ENCODE data around the gene RAMP3. TPM values are rescaled to one million over a fixed set of nuclear protein-coding genes. Genes with fewer than 3 reads are reported as not detected.
"Not testable (repeated sequence)": the region's sequence is repeated elsewhere in the genome, so short reads cannot be mapped to it uniquely, and the experiment has no call there.

RAMP3 gene, protein sequence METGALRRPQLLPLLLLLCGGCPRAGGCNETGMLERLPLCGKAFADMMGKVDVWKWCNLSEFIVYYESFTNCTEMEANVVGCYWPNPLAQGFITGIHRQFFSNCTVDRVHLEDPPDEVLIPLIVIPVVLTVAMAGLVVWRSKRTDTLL
- under 0.01 TPM for total RNA-seq

- DNase-seq (ENCODE audit: low read depth in 2 of 3, low spot score in 2 of 3), result peak in 2 of 3 donors; percentile 18 to 24
Measured at GRCh38 chr7:45157653-45158401, at the start of gene RAMP3. RAMP3 (plus strand) TSS chr7:45157791; CDS start chr7:45157829, 38 bp downstream.

DNA sequence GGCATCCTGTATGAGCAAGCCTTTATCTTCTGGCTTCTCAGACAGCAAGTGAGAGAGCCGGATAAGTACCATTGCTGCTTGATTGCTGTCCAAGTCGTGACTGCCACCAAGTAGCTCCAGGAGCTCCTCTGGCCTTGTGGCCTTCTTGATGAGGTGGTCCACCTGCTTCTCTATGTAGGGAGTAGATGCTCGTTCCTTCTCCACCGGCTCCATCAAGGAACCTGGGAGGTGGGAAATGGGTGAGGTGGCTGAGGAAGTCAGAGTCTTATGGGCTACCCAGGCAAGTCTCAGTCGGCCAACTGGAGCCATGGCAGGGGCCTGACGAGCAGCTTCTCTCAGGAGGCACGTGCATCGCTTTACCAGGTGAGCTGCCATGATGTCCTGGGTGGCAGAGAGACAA is 48.7 kb upstream of the RAMP3 start:
- DNase-seq (ENCODE audit: low read depth in 2 of 3, low spot score in 2 of 3), result no peak

DNA sequence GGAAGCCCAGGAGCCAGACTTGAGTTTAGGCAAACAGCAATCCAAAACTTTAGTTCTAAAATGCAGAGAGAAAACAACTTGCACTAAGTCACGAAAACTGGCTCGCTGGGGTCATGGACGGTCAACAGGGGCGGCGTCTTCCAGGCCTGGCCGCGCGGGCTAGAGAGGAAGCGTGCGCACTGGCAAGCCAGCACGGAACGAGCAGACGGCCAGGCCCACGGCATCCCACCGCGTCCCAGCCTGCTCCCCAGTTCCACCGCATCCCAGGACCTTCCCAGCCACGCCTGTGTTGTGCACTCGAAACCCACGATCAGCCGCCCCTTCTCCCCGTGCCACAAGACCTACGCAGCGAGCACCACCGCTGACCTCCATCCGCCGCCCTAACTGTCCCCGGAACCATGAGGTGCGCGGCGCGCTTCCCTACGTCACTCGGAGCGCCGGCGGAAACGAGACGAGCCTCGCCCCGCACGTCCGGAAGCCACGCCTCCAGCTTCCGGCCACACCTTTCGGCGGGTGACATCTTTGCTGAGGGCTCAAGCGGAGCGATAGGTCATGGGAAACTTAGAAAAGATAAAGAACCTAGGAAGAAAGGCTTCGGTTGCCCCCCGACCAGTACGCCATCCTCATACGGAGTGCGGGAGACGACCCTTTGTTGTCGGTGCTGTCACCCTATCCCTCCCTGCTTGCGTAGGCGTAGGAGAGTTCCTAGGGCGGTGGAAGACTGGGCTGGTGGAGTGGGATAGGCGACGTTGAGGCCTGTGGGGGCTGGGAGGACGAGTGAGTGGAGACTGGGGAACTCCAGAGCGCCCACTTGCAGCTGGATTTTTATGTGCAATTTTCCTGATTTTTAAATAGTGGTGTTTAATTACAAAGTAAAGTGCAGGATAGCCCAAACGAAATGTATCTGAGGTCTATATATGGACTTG is 46.0 kb upstream of the RAMP3 start, which contains the start of gene TBRG4:
Gene TBRG4 (minus strand): TSS at position 400 of the 926 bp plus-strand sequence. CDS start 2,460 bp downstream, outside the sequence.
- DNase-seq (ENCODE audit: low read depth in 2 of 3, low spot score in 2 of 3), result peak; percentile 90 to 98 (median 97)

- DNase-seq (ENCODE audit: low read depth in 2 of 3, low spot score in 2 of 3), result no peak
Measured at GRCh38 chr7:45112648-45113047, 44.9 kb upstream of the RAMP3 start.

GRCh38 chr7:45114257-45114656 is 43.3 kb upstream of the RAMP3 start:
- not testable (repeated sequence) for DNase-seq (ENCODE audit: low read depth in 2 of 3, low spot score in 2 of 3)

- no peak for DNase-seq (ENCODE audit: low read depth in 2 of 3, low spot score in 2 of 3)
Measured at GRCh38 chr7:45114926-45115325, 42.7 kb upstream of the RAMP3 start.

DNA sequence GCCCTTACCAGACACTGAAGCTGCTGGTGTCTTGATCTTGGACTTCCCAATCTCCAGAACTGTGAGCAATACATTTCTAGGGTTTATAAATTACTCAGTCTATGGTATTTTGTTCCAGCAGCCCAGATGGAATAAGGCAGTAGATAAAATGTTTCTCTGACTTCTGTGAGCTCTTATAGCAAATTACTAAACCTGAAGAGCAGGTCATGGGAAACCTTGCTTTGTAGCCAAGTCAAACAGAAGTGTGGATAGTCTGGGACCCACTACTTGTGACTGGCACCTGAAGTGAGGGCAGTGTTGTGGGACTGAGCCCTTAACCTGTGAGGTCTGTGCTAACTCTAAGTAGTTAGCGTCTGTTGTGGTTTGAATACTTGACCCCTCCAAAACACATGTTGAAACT is 41.5 kb upstream of the RAMP3 start:
- DNase-seq (ENCODE audit: low read depth in 2 of 3, low spot score in 2 of 3), result no peak

DNA sequence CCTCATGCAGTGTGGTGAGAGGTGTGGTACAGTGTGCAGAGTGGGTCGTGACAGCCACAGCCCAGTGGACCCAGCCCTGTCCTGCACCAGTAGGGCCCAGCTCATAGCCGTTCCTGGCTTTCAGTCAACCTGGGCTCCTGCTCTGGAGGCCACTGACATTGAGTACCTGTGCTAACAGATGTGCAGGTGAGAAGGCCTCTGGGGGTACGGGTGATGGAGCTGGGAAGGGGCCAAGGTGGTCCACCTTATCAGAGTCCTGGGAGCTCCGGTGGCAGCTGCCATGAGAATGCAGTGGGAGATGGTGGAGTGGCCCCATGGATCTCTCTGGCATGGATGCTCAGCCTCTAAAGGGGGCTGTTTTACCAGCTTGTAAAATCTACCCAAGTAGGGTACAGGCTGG is 40.0 kb upstream of the RAMP3 start:
- no peak for DNase-seq (ENCODE audit: low read depth in 2 of 3, low spot score in 2 of 3)

DNA sequence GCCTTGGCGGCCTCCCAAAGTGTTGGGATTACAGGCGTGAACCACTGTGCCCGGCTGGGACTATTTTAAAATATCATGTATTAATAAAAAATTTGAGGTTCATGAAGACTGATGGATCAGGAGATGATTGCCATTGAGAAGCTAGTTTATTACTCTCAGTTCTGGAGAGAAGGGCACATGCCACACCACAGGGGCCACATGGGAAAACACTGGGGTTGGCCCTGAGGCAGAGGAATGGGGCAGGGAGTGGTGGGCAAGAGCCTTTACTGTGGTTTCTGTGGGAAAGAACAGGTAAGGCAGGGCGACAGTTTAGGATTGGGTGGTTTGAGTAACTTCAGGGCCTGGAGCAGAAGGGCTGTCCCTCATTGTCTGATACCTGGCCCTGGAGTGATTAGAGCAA is 39.3 kb upstream of the RAMP3 start:
- no peak for DNase-seq (ENCODE audit: low read depth in 2 of 3, low spot score in 2 of 3)

DNA sequence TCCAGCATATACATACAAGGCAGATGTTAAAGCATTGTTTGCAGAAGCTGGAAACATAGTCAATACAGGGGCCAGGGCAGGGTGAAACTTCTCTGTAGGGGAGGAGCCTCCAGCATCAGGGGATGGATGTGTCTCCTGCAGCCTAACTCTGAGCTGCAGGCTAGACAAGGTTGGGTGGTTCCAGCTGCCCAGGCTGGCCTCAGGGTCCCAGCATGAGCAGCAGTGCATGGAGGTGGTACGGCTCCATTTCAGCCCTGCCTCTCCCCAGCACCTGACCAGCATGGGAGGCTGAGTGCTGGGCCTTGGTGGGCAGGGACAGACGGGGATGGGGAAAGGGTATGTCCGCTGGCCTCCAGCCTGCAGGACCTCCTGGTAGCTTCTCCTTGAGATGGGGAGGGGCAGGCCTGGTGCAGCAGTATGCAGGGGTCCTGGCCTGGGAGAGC is 38.7 kb upstream of the RAMP3 start:
- no peak for DNase-seq (ENCODE audit: low read depth in 2 of 3, low spot score in 2 of 3)

- no peak for DNase-seq (ENCODE audit: low read depth in 2 of 3, low spot score in 2 of 3)
Measured at GRCh38 chr7:45119550-45119949, 38.0 kb upstream of the RAMP3 start.

DNA sequence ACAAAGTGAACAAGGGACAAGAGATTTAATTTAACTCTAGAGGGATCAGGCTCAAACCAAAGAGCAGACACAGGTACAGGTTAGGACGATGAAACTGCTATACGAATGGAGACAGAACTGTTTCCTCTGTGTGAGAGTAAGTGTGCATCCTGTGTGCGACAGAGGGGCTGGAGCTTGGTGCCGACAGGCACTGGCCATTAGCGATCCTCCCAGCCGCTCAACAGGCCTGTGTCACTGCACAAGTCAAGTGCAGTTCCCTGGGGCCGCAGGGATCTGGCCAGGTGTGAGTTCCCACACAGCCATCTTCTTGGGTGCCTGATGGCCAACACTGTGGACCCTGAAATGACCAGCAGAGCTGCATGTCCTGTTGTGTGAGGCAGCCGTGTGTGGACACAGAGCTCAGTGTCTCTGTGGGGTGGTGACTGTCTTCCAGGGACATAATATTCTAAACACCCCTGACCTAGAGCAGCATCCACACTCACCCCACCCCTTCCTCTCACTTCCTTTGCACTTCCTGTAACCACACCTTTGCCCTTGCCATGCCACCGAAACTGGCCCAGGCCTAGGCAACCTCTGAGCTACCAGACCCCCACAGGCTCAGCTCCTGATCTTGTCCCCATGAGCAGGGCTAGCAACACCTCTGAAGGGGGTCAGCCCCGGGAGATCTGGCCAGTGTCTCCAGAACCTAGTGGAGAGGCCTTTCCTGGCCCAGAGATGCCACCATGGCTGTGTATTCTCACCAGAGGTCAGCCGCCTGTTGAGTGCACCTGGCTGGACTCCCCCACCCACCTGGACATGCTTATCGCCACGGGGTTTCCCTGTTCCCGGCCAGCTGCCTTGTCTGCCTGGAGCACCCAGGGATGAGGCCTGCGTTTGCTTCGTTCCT is 34.4 kb upstream of the RAMP3 start:
- DNase-seq (ENCODE audit: low read depth in 2 of 3, low spot score in 2 of 3), result no peak

- no peak for DNase-seq (ENCODE audit: low read depth in 2 of 3, low spot score in 2 of 3)
Measured at GRCh38 chr7:45123913-45124710, 33.5 kb upstream of the RAMP3 start.

GRCh38 chr7:45125193-45125904 is 32.2 kb upstream of the RAMP3 start:
- DNase-seq (ENCODE audit: low read depth in 2 of 3, low spot score in 2 of 3), result no peak

DNA sequence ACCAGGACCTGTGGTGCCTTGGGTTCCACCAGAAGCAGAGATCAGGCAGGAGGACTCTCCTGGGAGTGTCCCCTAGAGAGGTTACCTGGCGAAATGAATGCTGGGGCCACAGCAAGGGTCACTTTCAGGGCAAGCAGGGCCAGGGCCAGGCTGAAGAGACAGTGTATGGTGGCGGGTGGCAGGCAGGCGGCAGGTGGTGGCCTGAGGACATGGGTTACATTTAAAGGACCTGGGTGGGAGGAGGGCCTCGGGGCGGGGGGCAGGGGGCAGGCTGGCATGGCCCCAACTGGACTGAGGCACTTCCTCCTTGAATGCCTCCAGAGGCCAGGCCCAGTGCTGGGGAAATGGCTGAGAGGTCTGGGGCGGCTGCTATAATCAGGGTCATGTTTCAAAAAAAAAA is 31.4 kb upstream of the RAMP3 start:
- no peak for DNase-seq (ENCODE audit: low read depth in 2 of 3, low spot score in 2 of 3)

GRCh38 chr7:45126920-45127319 is 30.7 kb upstream of the RAMP3 start:
- no peak for DNase-seq (ENCODE audit: low read depth in 2 of 3, low spot score in 2 of 3)

DNA sequence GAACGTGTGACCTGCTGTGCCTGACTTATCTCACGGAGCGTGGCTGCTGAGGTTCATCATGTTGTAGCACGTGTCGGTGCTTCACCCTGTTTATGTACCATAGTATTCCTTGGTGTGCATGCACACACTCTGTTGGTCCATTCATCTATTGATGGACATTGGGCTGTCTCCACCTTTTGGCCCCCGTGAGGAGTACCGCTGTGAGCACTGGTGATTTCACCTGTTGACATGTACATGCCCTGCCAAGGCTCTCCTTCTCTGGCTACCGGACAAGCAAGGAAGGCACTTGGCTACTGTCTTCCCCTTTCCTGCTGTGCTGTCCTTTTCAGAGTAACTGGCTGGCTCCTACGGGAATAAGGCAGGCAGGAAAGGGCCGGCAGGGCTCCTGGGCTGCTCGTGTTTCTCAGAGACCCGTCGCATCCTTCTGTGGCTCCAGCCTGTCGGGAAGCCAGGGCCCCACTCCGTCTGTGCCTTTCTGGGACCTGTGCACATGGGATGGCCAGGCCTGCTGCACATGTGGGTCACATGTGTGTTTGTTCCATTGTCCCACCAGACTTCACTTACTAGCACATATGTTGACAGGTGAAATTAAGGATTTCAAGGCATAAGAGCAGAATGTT is 28.3 kb upstream of the RAMP3 start:
- no peak for DNase-seq (ENCODE audit: low read depth in 2 of 3, low spot score in 2 of 3)

- DNase-seq (ENCODE audit: low read depth in 2 of 3, low spot score in 2 of 3), result no peak
Measured at GRCh38 chr7:45129906-45130305, 27.7 kb upstream of the RAMP3 start.
